Parathyroid adenoma (tissue), 2 donors: Measurements from ENCODE around the gene IL22RA2.

ENCODE experiments used
- H2AFZ ChIP-seq: fragments of 300-600 bp; sonication (generic); one replicate; pipeline ENCODE4 v1.7.0; 2017; ENCODE audit warnings: antibody characterized with exemption, mild to moderate bottlenecking
- H3K27ac ChIP-seq: fragments of 300-600 bp; sonication (generic); one replicate; pipeline ENCODE4 v1.7.0; 2017
- H3K27me3 ChIP-seq: fragments of 300-600 bp; sonication (generic); one replicate; pipeline ENCODE4 v1.7.0; 2017; ENCODE audit warnings: low read length; ENCODE audit not compliant: control insufficient read depth, insufficient read depth
- H3K36me3 ChIP-seq: fragments of 300-600 bp; sonication (generic); one replicate; pipeline ENCODE4 v1.7.0; 2017; ENCODE audit warnings: low read length; ENCODE audit not compliant: control insufficient read depth, insufficient read depth
- H3K4me1 ChIP-seq: fragments of 300-600 bp; sonication (generic); one replicate; pipeline ENCODE4 v1.7.0; 2017; ENCODE audit warnings: control low read depth
- H3K4me2 ChIP-seq: fragments of 300-600 bp; sonication (generic); one replicate; pipeline ENCODE4 v1.7.0; 2017; ENCODE audit warnings: low read length
- H3K4me3 ChIP-seq: fragments of 300-600 bp; sonication (generic); one replicate; pipeline ENCODE4 v1.7.0; 2017; ENCODE audit warnings: low read depth, low read length
- H3K79me2 ChIP-seq: fragments of 300-600 bp; sonication (generic); one replicate; pipeline ENCODE4 v1.7.0; 2017; ENCODE audit warnings: control low read depth
- H3K9ac ChIP-seq: fragments of 300-600 bp; sonication (generic); one replicate; pipeline ENCODE4 v1.7.0; 2017; ENCODE audit warnings: mild to moderate bottlenecking
- H3K9me3 ChIP-seq: fragments of 300-600 bp; sonication (generic); one replicate; pipeline ENCODE4 v1.7.0; 2017; ENCODE audit warnings: low read length; ENCODE audit not compliant: control insufficient read depth
- CTCF ChIP-seq: fragments of 300-600 bp; sonication (generic); IDR thresholded peaks from one replicate; pipeline ENCODE4 v1.7.0; 2017; ENCODE audit warnings: antibody characterized with exemption, mild to moderate bottlenecking
- donor health status: primary hyperparathyroidism.

The IL22RA2 gene

GRCh38 chr6:137192821-137193220, 19.4 kb upstream of the IL22RA2 start:
- H3K79me2 ChIP-seq: no peaks in the 10 kb centered on the region
- no peak overlapping the region for H2AFZ ChIP-seq
- H3K4me2 ChIP-seq: no peak overlapping the region
- no peaks in the 10 kb centered on the region for H3K27me3 ChIP-seq
- no peaks in the 10 kb centered on the region for H3K9me3 ChIP-seq
- H3K4me3 ChIP-seq: no peak overlapping the region
- no peaks in the 10 kb centered on the region for H3K4me1 ChIP-seq
- no peak overlapping the region for H3K27ac ChIP-seq
- TF ChIP-seq CTCF: no peak
- no peaks in the 10 kb centered on the region for H3K36me3 ChIP-seq
- H3K9ac ChIP-seq: no peak overlapping the region

DNA sequence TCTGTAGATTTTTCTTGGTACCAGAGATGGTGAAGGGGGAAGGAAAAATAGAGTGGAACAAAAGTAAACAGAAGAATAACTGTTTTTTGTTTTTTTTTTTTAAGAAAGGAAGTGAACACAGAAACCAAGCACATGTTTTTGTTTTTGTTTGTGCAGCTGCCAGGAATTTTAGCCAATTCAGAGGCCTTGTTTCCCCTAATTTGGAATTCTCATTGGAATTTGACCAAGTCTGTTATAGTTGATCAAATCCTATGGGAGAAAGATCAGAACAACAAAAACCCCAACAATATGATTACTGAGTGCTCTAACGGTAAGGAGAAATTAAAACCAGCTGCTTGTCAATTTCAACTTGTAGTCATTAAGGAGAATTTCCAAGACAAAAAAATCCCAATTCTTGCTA, 18.2 kb upstream of the IL22RA2 start:
- H3K4me2 ChIP-seq: no peak overlapping the region
- no peaks in the 10 kb centered on the region for H3K27me3 ChIP-seq
- H2AFZ ChIP-seq: no peak overlapping the region
- no peak overlapping the region for H3K27ac ChIP-seq
- no peak overlapping the region for H3K4me3 ChIP-seq
- H3K9me3 ChIP-seq: no peaks in the 10 kb centered on the region
- H3K9ac ChIP-seq: no peak overlapping the region
- H3K36me3 ChIP-seq: no peaks in the 10 kb centered on the region
- no peak for TF ChIP-seq CTCF
- no peaks in the 10 kb centered on the region for H3K4me1 ChIP-seq
- H3K79me2 ChIP-seq: no peaks in the 10 kb centered on the region

- H3K27me3 ChIP-seq: no peaks in the 10 kb centered on the region
- no peak overlapping the region for H3K27ac ChIP-seq
- no peaks in the 10 kb centered on the region for H3K4me1 ChIP-seq
These were observed 17.8 kb upstream of the IL22RA2 start for GRCh38 chr6:137191236-137191635.

DNA sequence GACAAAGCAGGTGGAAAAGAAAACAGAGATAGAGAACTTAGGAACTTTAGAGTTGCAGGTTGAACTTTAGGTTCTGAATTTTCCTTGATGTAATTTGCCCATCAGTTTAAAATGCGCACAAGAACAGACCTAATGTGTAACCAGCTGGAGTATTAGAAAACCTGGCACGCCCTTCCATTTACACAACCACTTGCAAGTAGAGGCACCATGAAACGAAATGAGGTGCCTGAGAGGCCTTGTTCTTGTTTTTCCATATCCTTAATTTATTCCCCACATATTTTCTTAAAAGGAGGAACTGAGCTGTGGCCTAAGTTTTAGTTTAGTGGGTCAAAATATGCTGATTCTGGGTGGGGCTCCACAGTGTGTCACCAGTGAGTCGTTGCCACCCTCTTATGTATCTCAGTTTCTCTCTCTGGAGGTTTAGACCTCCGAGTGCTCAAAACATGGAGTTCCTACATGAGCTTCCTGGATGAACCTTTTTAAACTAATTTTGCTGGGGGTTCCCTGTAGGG, 17.2 kb upstream of the IL22RA2 start:
- Histone ChIP-seq H3K4me2 (no peak overlapping the region), H3K9ac (no peak overlapping the region), H3K4me3 (no peak overlapping the region), H3K4me1 (no peaks in the 10 kb centered on the region), H3K36me3 (no peaks in the 10 kb centered on the region), H3K9me3 (no peaks in the 10 kb centered on the region), H3K27ac (no peak overlapping the region), H3K27me3 (no peaks in the 10 kb centered on the region), H2AFZ (no peak overlapping the region), H3K79me2 (no peaks in the 10 kb centered on the region)
- no peak for TF ChIP-seq CTCF

More at GRCh38 chr6:137191236-137191635, 17.8 kb upstream of the IL22RA2 start:
- Histone ChIP-seq H3K36me3 (no peaks in the 10 kb centered on the region), H3K9me3 (no peaks in the 10 kb centered on the region), H2AFZ (no peak overlapping the region), H3K4me2 (no peak overlapping the region), H3K9ac (no peak overlapping the region), H3K4me3 (no peak overlapping the region), H3K79me2 (no peaks in the 10 kb centered on the region)
- no peak for TF ChIP-seq CTCF

GRCh38 chr6:137188855-137189254, 15.4 kb upstream of the IL22RA2 start:
- Histone ChIP-seq H3K27me3 (no peaks in the 10 kb centered on the region), H3K4me3 (no peak overlapping the region), H3K79me2 (no peaks in the 10 kb centered on the region), H3K4me2 (no peak overlapping the region), H3K36me3 (no peaks in the 10 kb centered on the region), H2AFZ (no peak overlapping the region), H3K9ac (no peak overlapping the region), H3K9me3 (no peaks in the 10 kb centered on the region), H3K27ac (no peak overlapping the region), H3K4me1 (no peaks in the 10 kb centered on the region)
- no peak for TF ChIP-seq CTCF
